Measurements from ENCODE around the gene RNF44. TPM values are rescaled to one million over a fixed set of nuclear protein-coding genes. Genes with fewer than 3 reads are reported as not detected.

RNF44 gene
- total and polyA plus RNA-seq, 2 of the 4 experiments (the other 2 are of a cell fraction) = 0.54 to 12.4 TPM

DNA sequence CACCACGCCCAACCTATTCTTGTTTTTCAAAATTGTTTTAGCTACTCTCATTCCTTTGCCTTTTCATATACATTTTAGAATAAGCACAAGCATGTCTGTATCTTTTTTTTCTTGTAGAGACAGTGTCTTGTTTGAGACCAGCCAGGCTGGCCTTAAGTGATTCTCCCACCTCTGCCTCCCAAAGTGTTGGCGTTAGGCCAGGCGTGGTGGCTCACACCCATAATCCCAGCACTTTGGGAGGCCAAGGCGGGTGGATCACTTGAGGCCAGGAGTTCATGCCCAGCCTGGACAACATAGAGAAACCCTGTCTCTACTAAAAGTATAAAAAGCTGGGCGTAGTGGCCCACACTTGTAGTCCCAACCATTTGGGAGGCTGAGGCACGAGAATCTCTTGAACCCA lies 13.1 kb downstream of the RNF44 start:
- Histone ChIP-seq H3K36me3 (ENCODE audit: control insufficient read depth, insufficient read depth, low read length) (peaks cover 22% of the 10 kb centered on the region), H2AK5ac (ENCODE audit: low read depth, low read length) (no peak overlapping the region), H3K56ac (ENCODE audit: extremely low read depth, insufficient read depth, low read length) (no peak overlapping the region), H2AFZ (replicated peaks; ENCODE audit: low read length, poor library complexity) (no peak overlapping the region), H3K4me1 (ENCODE audit: control insufficient read depth, insufficient read depth, low read length) (no peaks in the 10 kb centered on the region), H3K23ac (ENCODE audit: low read depth, low read length) (no peak overlapping the region), H3K9me1 (ENCODE audit: insufficient read depth, low read length) (no peaks in the 10 kb centered on the region), H2BK120ac (ENCODE audit: low read depth, low read length) (no peak overlapping the region), H3K4ac (ENCODE audit: low read depth, low read length) (no peak overlapping the region), H4K91ac (ENCODE audit: insufficient read depth, low read depth, low read length) (no peak overlapping the region), H3K79me1 (ENCODE audit: low read depth in 1 of 2, low read length in 2 of 2) (no peaks in the 10 kb centered on the region), H2BK15ac (ENCODE audit: low read depth, low read length) (no peak overlapping the region), H4K8ac (ENCODE audit: low read depth in 2 of 2, low read length in 2 of 2) (no peak overlapping the region), H3K18ac (ENCODE audit: low read depth, low read length) (no peak overlapping the region), H4K5ac (ENCODE audit: low read depth, low read length) (no peak overlapping the region), H3K14ac (replicated peaks; ENCODE audit: low read depth, low read length) (no peak overlapping the region), H3K9me3 (ENCODE audit: control insufficient read depth, insufficient read depth, low read length) (no peaks in the 10 kb centered on the region), H3K9ac (ENCODE audit: low read depth, low read length) (no peak overlapping the region), H2BK5ac (ENCODE audit: low read depth, low read length, poor library complexity, severe bottlenecking) (no peak overlapping the region), H3K27ac (ENCODE audit: insufficient read depth, low read length) (no peak overlapping the region), H4K20me1 (ENCODE audit: insufficient read depth, low read length) (no peaks in the 10 kb centered on the region), H3K4me3 (ENCODE audit: insufficient read depth, low read depth, low read length) (no peak overlapping the region), H2AK9ac (replicated peaks; ENCODE audit: low read depth, low read length, poor library complexity) (no peak overlapping the region), H3K4me2 (ENCODE audit: low read depth, low read length) (no peak overlapping the region), H2BK20ac (ENCODE audit: low read depth, low read length) (no peak overlapping the region), H3K27me3 (ENCODE audit: control insufficient read depth, insufficient read depth, low read length) (no peaks in the 10 kb centered on the region)
- DNase-seq = no peak
- POLR2A ChIA-PET (ENCODE audit: unreplicated experiment) = no interaction called here
- ATAC-seq (ENCODE audit: low read depth) = no peak
- in situ Hi-C loops (cut with MboI; ENCODE audit: low sequenced_read_pairs) = no loop called here
- WGBS, 2 experiments (ENCODE audit: extremely low coverage in 2 of 2, insufficient read length in 1 of 2) = 100% methylated on average over 1 of the region's 6 CpGs; no CpG with 5 or more reads in 1 of the 2 experiments
- dilution Hi-C loops (cut with HindIII; ENCODE audit: low sequenced_read_pairs, unreplicated experiment) = no loop called here
- CTCF ChIA-PET = no interaction called here
- intact Hi-C loops (cut with micrococcal nuclease) = no loop called here
- no TSS peak for BruUV-seq (replicated peaks)
- TF ChIP-seq MAZ (IDR thresholded peaks at IDR 0.05; ENCODE audit: borderline replicate concordance, low read depth, low read length) (no peak), CEBPB (IDR thresholded peaks at IDR 0.05; ENCODE audit: low read depth, low read length) (no peak), CHD1 (IDR thresholded peaks at IDR 0.05; ENCODE audit: low read depth, low read length) (no peak), RFX5 (IDR thresholded peaks at IDR 0.05; ENCODE audit: low read depth, low read length) (no peak), POLR2A (IDR thresholded peaks at IDR 0.05; ENCODE audit: low read depth, low read length) (no peak), MAFK (IDR thresholded peaks at IDR 0.05; ENCODE audit: low read depth, low read length) (no peak), BHLHE40 (IDR thresholded peaks at IDR 0.05; ENCODE audit: low read depth, low read length) (no peak), FOS (IDR thresholded peaks at IDR 0.05; ENCODE audit: low read depth, low read length) (no peak), RCOR1 (IDR thresholded peaks at IDR 0.05; ENCODE audit: insufficient replicate concordance, low read length) (no peak), MXI1 (IDR thresholded peaks at IDR 0.05; ENCODE audit: borderline replicate concordance, low read depth, low read length) (no peak), RAD21 (IDR thresholded peaks at IDR 0.05; ENCODE audit: low read length) (no peak), NFE2L2 (IDR thresholded peaks at IDR 0.05; ENCODE audit: low read depth, low read length) (no peak), SMC3 (IDR thresholded peaks at IDR 0.05; ENCODE audit: low read depth, low read length) (no peak)
- TF ChIP-seq, protein P1, sequence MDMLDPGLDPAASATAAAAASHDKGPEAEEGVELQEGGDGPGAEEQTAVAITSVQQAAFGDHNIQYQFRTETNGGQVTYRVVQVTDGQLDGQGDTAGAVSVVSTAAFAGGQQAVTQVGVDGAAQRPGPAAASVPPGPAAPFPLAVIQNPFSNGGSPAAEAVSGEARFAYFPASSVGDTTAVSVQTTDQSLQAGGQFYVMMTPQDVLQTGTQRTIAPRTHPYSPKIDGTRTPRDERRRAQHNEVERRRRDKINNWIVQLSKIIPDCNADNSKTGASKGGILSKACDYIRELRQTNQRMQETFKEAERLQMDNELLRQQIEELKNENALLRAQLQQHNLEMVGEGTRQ (IDR thresholded peaks at IDR 0.05; ENCODE audit: low read depth, low read length) = no peak
- TF ChIP-seq, protein P2, sequence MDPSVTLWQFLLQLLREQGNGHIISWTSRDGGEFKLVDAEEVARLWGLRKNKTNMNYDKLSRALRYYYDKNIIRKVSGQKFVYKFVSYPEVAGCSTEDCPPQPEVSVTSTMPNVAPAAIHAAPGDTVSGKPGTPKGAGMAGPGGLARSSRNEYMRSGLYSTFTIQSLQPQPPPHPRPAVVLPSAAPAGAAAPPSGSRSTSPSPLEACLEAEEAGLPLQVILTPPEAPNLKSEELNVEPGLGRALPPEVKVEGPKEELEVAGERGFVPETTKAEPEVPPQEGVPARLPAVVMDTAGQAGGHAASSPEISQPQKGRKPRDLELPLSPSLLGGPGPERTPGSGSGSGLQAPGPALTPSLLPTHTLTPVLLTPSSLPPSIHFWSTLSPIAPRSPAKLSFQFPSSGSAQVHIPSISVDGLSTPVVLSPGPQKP (IDR thresholded peaks at IDR 0.05; ENCODE audit: borderline replicate concordance, low read depth, low read length) = no peak
- TF ChIP-seq, protein P3, sequence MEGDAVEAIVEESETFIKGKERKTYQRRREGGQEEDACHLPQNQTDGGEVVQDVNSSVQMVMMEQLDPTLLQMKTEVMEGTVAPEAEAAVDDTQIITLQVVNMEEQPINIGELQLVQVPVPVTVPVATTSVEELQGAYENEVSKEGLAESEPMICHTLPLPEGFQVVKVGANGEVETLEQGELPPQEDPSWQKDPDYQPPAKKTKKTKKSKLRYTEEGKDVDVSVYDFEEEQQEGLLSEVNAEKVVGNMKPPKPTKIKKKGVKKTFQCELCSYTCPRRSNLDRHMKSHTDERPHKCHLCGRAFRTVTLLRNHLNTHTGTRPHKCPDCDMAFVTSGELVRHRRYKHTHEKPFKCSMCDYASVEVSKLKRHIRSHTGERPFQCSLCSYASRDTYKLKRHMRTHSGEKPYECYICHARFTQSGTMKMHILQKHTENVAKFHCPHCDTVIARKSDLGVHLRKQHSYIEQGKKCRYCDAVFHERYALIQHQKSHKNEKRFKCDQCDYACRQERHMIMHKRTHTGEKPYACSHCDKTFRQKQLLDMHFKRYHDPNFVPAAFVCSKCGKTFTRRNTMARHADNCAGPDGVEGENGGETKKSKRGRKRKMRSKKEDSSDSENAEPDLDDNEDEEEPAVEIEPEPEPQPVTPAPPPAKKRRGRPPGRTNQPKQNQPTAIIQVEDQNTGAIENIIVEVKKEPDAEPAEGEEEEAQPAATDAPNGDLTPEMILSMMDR (conservative IDR thresholded peaks at IDR 0.05; ENCODE audit: low read depth, low read length) = no peak

Data from IMR-90 (cell line).